Suprapubic skin (tissue), 4 donors: ENCODE data around the gene ENAH. TPM values are rescaled to one million over a fixed set of nuclear protein-coding genes. Genes with fewer than 3 reads are reported as not detected.

Experiments used
- DNase-seq, 2 donors: peaks; one replicate each; pipeline ENCODE4 v3.0.0-alpha.2; 2019; ENCODE audit warnings: low spot score in 2 of 2
- H3K27ac ChIP-seq: fragments of 200-600 bp; sonication (generic); one replicate; pipeline ENCODE4 v1.5.1; 2019
- H3K27me3 ChIP-seq: fragments of 200-600 bp; sonication (generic); one replicate; pipeline ENCODE4 v1.5.1; 2019
- H3K36me3 ChIP-seq: fragments of 200-600 bp; sonication (generic); one replicate; pipeline ENCODE4 v1.5.1; 2019
- H3K4me1 ChIP-seq: fragments of 200-600 bp; sonication (generic); one replicate; pipeline ENCODE4 v1.5.1; 2019
- H3K4me3 ChIP-seq: fragments of 200-600 bp; sonication (generic); one replicate; pipeline ENCODE4 v1.5.1; 2019; ENCODE audit warnings: mild to moderate bottlenecking
- H3K9me3 ChIP-seq: fragments of 200-600 bp; sonication (generic); one replicate; pipeline ENCODE4 v1.5.1; 2019
- EP300 ChIP-seq: sonication (generic); formaldehyde crosslinking; IDR thresholded peaks from one replicate; pipeline ENCODE4 v1.6.1; 2017; ENCODE audit warnings: antibody characterized with exemption
- POLR2A ChIP-seq, 2 donors: fragments of 450-650 bp; IDR thresholded peaks; one replicate each; pipeline ENCODE4 v1.6.1; 2017; ENCODE audit warnings: antibody characterized with exemption in 2 of 2, mild to moderate bottlenecking in 2 of 2, moderate library complexity in 2 of 2
- POLR2AphosphoS5 ChIP-seq, 3 donors: sonication (generic); formaldehyde crosslinking; IDR thresholded peaks; one replicate each; pipeline ENCODE4 v1.6.1; 2017; ENCODE audit warnings: antibody characterized with exemption in 3 of 3
- WGBS: methylation state at CpG from one replicate; pipeline ENCODE4 v1.1.5; 2018; 5-methylcytosine and 5-hydroxymethylcytosine counted together
- total RNA-seq, 4 donors: library from RNA; depleted of rRNA; stranded (reverse); fragments of >200 nt; gene quantifications; one replicate each; pipeline ENCODE4 v1.1.0, GENCODE V29; 2016
- TF ChIP-seq, protein P1 (sequence below), 2 donors: fragments of 200-600 bp in 1 of 2; fragments of 450-650 bp in 1 of 2; sonication (generic) in 1 of 2; IDR thresholded peaks; one replicate each; pipeline ENCODE4 v1.5.1; 2016 to 2019; ENCODE audit warnings: antibody characterized with exemption in 2 of 2, mild to moderate bottlenecking in 1 of 2, moderate library complexity in 1 of 2

The ENAH gene
- total RNA-seq, 4 donors from 2014 or later, result 33.5 to 44.6 (median 41.8) TPM

DNA sequence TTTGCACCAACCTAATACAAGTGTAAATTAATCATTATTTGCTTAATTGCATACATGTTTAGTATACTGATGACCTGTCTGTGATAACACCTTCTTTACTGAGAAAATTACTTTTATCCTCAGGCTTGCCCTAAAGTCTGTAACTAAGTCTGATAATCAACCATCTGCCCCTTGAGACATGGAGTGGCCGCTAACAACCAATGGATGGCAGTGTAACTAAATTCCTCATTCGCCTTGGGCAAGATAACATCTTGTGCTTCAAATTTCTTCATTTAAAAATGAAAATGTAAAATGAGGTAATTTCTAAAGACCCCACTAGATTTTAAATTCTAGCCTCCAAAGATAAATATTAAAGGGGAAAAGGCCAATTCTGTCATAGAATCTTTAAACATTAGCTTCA, 85.1 kb downstream of the ENAH start:
- Histone ChIP-seq H3K36me3 (no peaks in the 10 kb centered on the region), H3K4me1 (no peaks in the 10 kb centered on the region), H3K9me3 (no peaks in the 10 kb centered on the region), H3K27me3 (no peaks in the 10 kb centered on the region), H3K27ac (no peak overlapping the region), H3K4me3 (no peak overlapping the region)
- 89% methylated on average over 2 of the region's 2 CpGs for WGBS
- no peak for DNase-seq
- TF ChIP-seq POLR2AphosphoS5 (IDR thresholded peaks at IDR 0.05), result no peak
- no peak for TF ChIP-seq EP300
- no peak for TF ChIP-seq POLR2A (IDR thresholded peaks at IDR 0.05)
- TF ChIP-seq, protein P1, sequence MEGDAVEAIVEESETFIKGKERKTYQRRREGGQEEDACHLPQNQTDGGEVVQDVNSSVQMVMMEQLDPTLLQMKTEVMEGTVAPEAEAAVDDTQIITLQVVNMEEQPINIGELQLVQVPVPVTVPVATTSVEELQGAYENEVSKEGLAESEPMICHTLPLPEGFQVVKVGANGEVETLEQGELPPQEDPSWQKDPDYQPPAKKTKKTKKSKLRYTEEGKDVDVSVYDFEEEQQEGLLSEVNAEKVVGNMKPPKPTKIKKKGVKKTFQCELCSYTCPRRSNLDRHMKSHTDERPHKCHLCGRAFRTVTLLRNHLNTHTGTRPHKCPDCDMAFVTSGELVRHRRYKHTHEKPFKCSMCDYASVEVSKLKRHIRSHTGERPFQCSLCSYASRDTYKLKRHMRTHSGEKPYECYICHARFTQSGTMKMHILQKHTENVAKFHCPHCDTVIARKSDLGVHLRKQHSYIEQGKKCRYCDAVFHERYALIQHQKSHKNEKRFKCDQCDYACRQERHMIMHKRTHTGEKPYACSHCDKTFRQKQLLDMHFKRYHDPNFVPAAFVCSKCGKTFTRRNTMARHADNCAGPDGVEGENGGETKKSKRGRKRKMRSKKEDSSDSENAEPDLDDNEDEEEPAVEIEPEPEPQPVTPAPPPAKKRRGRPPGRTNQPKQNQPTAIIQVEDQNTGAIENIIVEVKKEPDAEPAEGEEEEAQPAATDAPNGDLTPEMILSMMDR (IDR thresholded peaks at IDR 0.05), result no peak

DNA sequence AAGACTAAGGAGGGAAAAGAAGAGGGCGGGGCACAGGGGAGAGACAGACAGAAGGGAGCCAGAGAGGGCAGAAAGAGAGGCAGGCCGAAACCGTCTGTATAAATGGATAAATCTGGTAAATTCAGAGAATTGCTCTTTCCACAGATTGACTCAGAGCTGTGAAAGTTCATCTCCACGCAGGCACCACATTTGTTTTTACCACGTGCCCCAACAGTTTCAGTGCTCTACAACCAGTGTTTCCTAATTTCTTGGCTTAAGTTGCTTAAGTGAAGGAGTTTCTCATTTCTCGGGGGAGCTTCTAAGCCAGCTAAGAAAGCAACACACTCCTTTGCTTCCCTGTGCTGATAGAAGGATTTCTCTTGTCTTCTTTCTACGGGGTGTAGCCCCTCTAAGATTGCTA, 87.1 kb downstream of the ENAH start:
- peak in 1 of 2 donors; percentile 62 for DNase-seq
- Histone ChIP-seq H3K4me3 (no peak overlapping the region), H3K27ac (no peak overlapping the region), H3K9me3 (no peaks in the 10 kb centered on the region), H3K4me1 (no peaks in the 10 kb centered on the region), H3K27me3 (no peaks in the 10 kb centered on the region), H3K36me3 (peaks cover 4% of the 10 kb centered on the region)
- TF ChIP-seq EP300, result no peak
- TF ChIP-seq POLR2AphosphoS5 (IDR thresholded peaks at IDR 0.05), result no peak
- TF ChIP-seq, protein P1 (IDR thresholded peaks at IDR 0.05), result no peak
- TF ChIP-seq POLR2A (IDR thresholded peaks at IDR 0.05), result no peak
- 61% methylated on average over 7 of the region's 7 CpGs for WGBS

DNA sequence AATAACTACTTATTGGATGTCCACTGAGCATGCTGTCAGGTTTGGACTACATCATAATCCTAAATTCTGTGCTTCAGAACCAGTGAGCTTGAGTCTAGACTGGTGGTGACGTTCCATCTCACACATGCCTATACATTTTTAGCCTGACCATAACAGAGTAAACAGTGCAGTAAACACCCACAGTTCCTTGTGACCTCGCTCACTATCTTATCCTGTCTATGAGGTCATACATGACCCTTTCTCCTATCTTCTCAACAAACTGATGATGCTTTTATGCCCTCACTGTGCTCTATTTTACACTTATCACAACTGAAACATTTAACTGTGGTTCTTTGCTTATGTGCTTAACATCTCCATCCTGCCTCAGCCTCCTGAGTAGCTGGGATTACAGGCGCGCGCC, 91.2 kb downstream of the ENAH start:
- Histone ChIP-seq H3K27ac (no peak overlapping the region), H3K9me3 (no peaks in the 10 kb centered on the region), H3K27me3 (no peaks in the 10 kb centered on the region), H3K4me3 (no peak overlapping the region), H3K4me1 (no peaks in the 10 kb centered on the region), H3K36me3 (peaks cover 6% of the 10 kb centered on the region)
- TF ChIP-seq POLR2A (IDR thresholded peaks at IDR 0.05) (no peak), EP300 (no peak), POLR2AphosphoS5 (IDR thresholded peaks at IDR 0.05) (no peak)
- TF ChIP-seq, protein P1 (IDR thresholded peaks at IDR 0.05), result no peak
- no peak for DNase-seq
- 96% methylated on average over 5 of the region's 5 CpGs for WGBS

DNA sequence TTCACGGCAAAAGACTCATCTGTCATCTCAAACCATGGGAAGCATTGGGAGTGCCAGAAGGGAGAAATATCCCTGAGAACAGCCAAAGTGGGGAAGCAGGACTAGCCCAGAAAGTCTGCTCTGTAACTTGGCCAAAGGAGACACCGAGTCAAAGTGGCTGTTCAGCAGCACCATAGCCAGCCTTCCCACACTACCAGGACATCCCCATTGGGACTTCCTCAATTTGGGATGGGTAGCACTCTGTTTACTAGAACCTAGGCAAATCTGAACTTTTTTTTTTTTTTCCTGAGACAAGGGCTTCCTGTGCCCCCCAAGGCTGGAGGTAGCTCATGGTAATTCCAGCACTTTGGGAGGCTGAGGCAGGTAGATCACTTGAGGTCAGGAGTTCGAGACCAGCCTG, 93.0 kb downstream of the ENAH start:
- Histone ChIP-seq H3K4me1 (no peaks in the 10 kb centered on the region), H3K9me3 (no peaks in the 10 kb centered on the region), H3K36me3 (peaks cover 7% of the 10 kb centered on the region), H3K27ac (no peak overlapping the region), H3K27me3 (no peaks in the 10 kb centered on the region), H3K4me3 (no peak overlapping the region)
- DNase-seq, result no peak
- TF ChIP-seq, protein P1 (IDR thresholded peaks at IDR 0.05), result no peak
- no peak for TF ChIP-seq EP300
- no peak for TF ChIP-seq POLR2A (IDR thresholded peaks at IDR 0.05)
- TF ChIP-seq POLR2AphosphoS5 (IDR thresholded peaks at IDR 0.05), result no peak
- WGBS, result 83% methylated on average over 3 of the region's 3 CpGs

DNA sequence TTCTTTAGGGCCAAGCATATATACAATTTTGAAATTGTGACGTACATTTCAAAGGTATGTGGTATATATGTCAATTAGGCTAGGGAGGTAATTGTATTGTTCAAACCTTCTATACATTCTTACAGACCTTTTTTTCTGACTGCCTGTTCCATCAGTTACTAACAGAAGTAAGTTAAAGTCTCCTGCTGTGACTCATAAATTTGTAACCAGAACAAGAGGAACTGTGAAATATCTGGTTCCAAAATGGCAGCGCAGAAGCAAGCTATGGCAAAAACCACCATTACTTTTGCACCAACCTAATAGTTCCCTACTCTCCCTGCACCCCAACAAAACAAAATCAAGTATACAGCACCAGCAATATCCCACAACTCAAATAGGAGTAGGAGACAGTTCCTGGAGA, 93.6 kb downstream of the ENAH start:
- no peak for TF ChIP-seq POLR2AphosphoS5 (IDR thresholded peaks at IDR 0.05)
- no peak for TF ChIP-seq POLR2A (IDR thresholded peaks at IDR 0.05)
- TF ChIP-seq, protein P1 (IDR thresholded peaks at IDR 0.05), result no peak
- TF ChIP-seq EP300, result no peak
- Histone ChIP-seq H3K27ac (no peak overlapping the region), H3K4me1 (no peaks in the 10 kb centered on the region), H3K4me3 (no peak overlapping the region), H3K27me3 (no peaks in the 10 kb centered on the region), H3K9me3 (no peaks in the 10 kb centered on the region), H3K36me3 (peaks cover 7% of the 10 kb centered on the region)
- 91% methylated on average over 2 of the region's 2 CpGs for WGBS
- DNase-seq, result no peak
